ENCODE measurements around the gene KRT32.

DNA sequence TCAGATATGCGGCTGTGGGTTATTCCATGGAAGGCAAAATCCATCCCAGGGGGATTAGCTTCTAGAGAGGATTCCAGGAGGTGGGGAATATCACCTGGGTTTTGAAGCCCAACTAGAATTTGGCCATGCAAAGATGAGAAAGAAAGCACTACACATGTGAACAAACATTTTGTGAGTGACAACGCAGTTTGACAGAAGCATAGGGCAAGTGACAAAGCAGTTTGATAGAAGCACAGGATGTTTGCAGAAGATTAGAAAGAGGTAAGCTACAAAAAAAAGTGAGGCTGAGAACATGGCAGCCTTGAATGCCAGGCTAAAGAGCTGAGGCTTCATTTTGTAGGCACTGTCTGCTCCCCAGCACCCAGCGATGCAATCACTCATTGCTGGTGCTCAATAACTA, 14.1 kb downstream of the KRT32 start:
- TF ChIP-seq, protein P1, sequence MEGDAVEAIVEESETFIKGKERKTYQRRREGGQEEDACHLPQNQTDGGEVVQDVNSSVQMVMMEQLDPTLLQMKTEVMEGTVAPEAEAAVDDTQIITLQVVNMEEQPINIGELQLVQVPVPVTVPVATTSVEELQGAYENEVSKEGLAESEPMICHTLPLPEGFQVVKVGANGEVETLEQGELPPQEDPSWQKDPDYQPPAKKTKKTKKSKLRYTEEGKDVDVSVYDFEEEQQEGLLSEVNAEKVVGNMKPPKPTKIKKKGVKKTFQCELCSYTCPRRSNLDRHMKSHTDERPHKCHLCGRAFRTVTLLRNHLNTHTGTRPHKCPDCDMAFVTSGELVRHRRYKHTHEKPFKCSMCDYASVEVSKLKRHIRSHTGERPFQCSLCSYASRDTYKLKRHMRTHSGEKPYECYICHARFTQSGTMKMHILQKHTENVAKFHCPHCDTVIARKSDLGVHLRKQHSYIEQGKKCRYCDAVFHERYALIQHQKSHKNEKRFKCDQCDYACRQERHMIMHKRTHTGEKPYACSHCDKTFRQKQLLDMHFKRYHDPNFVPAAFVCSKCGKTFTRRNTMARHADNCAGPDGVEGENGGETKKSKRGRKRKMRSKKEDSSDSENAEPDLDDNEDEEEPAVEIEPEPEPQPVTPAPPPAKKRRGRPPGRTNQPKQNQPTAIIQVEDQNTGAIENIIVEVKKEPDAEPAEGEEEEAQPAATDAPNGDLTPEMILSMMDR (IDR thresholded peaks at IDR 0.05): no peak
- TF ChIP-seq POLR2A (IDR thresholded peaks at IDR 0.05): no peak
